ENCODE results near the gene MBD3L1.

DNA sequence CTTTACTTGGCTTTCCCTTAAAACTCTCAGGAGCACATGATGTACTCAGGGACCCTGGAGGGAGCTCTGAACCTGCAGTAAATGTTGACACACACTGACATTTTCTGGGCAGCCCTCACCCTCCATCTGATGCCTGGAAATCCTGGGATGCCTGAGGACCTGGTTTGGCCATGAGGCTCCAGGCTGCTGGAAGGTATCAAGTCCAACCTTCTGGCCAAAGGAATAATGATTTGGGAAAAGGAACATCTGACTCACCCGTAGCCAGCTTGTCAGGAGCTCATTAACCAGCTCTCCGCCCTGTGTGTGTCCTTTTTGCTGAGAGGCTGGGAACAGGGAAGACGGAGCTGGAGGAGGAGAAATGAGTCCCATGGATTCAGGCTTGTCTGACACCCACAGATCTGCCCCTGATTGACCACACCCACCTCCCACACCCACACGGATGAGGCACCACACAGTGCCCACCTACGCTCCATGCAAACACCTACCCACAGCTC, 10.4 kb upstream of the MBD3L1 start:
- TF ChIP-seq, protein P1, sequence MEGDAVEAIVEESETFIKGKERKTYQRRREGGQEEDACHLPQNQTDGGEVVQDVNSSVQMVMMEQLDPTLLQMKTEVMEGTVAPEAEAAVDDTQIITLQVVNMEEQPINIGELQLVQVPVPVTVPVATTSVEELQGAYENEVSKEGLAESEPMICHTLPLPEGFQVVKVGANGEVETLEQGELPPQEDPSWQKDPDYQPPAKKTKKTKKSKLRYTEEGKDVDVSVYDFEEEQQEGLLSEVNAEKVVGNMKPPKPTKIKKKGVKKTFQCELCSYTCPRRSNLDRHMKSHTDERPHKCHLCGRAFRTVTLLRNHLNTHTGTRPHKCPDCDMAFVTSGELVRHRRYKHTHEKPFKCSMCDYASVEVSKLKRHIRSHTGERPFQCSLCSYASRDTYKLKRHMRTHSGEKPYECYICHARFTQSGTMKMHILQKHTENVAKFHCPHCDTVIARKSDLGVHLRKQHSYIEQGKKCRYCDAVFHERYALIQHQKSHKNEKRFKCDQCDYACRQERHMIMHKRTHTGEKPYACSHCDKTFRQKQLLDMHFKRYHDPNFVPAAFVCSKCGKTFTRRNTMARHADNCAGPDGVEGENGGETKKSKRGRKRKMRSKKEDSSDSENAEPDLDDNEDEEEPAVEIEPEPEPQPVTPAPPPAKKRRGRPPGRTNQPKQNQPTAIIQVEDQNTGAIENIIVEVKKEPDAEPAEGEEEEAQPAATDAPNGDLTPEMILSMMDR (IDR thresholded peaks at IDR 0.05) = no peak
- no peak for TF ChIP-seq POLR2AphosphoS5 (IDR thresholded peaks at IDR 0.05; ENCODE audit: low read depth, low read length)
- TF ChIP-seq, protein P2, sequence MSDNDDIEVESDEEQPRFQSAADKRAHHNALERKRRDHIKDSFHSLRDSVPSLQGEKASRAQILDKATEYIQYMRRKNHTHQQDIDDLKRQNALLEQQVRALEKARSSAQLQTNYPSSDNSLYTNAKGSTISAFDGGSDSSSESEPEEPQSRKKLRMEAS (IDR thresholded peaks at IDR 0.05; ENCODE audit: low read depth) = no peak
- no peak for TF ChIP-seq NRF1 (IDR thresholded peaks at IDR 0.05; ENCODE audit: low read depth, low read length)
- TF ChIP-seq NFIC (IDR thresholded peaks at IDR 0.05; ENCODE audit: borderline replicate concordance) = no peak
- TF ChIP-seq SMC3 (IDR thresholded peaks at IDR 0.05; ENCODE audit: low read depth, low read length) = no peak
